T-helper 1 cell treated with Interleukin-12 subunit alpha and Interleukin-12 subunit beta and Interleukin-4 antibody, amounts not matched to agents 30 μg/mL and 1 μg/mL, for 36 hours (primary cell): Measurements from ENCODE around the gene MAPK11.
"Not testable (repeated sequence)": the region's sequence is repeated elsewhere in the genome, so short reads cannot be mapped to it uniquely, and the experiment has no call there.

Experiments used
- H3K27ac Mint-ChIP-seq: one replicate; pipeline ENCODE4 v1.8.0; 2021; ENCODE audit warnings: mild to moderate bottlenecking, mixed read lengths
- H3K27me3 Mint-ChIP-seq: one replicate; pipeline ENCODE4 v1.8.0; 2021; ENCODE audit warnings: low read depth, mixed read lengths
- H3K36me3 Mint-ChIP-seq: one replicate; pipeline ENCODE4 v1.8.0; 2021; ENCODE audit warnings: low read depth, mixed read lengths
- H3K4me1 Mint-ChIP-seq: one replicate; pipeline ENCODE4 v1.8.0; 2021; ENCODE audit warnings: low read depth, mixed read lengths
- H3K4me3 Mint-ChIP-seq: one replicate; pipeline ENCODE4 v1.8.0; 2021; ENCODE audit warnings: mild to moderate bottlenecking, moderate library complexity, mixed read lengths
- H3K9me3 Mint-ChIP-seq: one replicate; pipeline ENCODE4 v1.8.0; 2021; ENCODE audit warnings: mixed read lengths

MAPK11 gene

DNA sequence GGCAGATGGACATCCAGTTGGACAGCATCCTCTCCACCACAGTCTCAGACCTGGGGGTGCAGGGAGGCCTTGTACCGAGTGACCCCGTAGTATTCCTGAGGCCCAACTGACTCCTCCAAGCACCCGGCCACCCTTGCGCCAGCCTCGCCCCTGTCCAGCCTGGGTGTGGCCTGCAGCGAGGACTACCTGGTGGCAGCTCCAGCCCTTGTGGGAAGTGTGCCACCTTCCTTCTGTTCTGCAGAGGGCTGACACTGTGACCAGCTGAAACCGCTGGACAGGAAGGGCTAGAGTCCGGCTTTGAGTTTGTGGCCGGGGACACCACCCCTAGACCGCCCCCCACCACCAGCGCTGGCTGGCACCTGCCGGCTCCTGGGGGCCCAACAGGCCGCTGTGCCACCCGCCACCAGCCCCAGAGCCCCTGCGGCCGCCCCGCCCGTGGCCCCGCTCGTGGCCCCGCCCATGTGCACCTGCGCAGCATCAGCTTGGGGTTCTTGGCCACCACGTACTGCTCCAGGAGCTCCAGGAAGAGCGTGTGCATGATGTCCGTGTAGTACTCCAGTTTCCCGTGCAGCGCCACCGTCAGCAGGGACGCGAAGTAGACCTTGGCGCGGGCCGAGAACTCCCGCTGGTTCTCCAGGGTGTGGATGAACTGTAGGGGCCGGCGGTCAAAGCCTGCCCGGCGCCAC lies 10.0 kb upstream of the MAPK11 start:
- H3K27ac Mint-ChIP-seq, result no peak overlapping the region
- no peak overlapping the region for H3K4me3 Mint-ChIP-seq
- no peaks in the 10 kb centered on the region for H3K27me3 Mint-ChIP-seq
- H3K4me1 Mint-ChIP-seq, result no peaks in the 10 kb centered on the region
- H3K36me3 Mint-ChIP-seq, result no peaks in the 10 kb centered on the region
- H3K9me3 Mint-ChIP-seq, result no peaks in the 10 kb centered on the region

GRCh38 chr22:50278956-50279619 lies 8.9 kb upstream of the MAPK11 start:
- Mint-ChIP-seq H3K36me3 (no peaks in the 10 kb centered on the region), H3K4me3 (no peak overlapping the region), H3K4me1 (peaks cover 2% of the 10 kb centered on the region), H3K27me3 (peaks cover 2% of the 10 kb centered on the region), H3K9me3 (no peaks in the 10 kb centered on the region), H3K27ac (no peak overlapping the region)

- H3K27me3 Mint-ChIP-seq, result peaks cover 6% of the 10 kb centered on the region
- H3K9me3 Mint-ChIP-seq, result no peaks in the 10 kb centered on the region
These were observed 8.3 kb upstream of the MAPK11 start for GRCh38 chr22:50278461-50278860.

DNA sequence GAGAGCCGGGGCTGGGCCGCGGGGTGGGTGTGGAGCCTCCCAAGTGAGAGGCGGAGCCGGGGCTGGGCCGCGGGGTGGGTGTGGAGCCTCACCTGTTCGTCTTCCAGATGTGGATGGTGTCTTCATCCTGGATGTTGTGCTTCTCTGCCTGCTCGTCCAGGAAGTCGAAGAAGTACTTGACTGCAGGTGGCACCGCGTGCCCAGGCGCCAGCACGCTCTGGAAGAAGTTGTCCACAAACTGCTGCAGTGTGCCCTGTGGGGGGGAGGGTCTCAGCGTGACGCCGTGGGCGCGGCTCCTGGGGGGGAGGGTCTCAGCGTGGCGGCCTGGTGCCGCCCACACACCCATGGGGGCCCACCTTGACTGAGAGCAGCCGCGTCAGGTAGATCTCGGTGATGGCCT lies 7.6 kb upstream of the MAPK11 start:
- Mint-ChIP-seq H3K9me3 (no peaks in the 10 kb centered on the region), H3K27me3 (peaks cover 8% of the 10 kb centered on the region), H3K4me3 (no peak overlapping the region), H3K4me1 (peaks cover 4% of the 10 kb centered on the region), H3K27ac (no peak overlapping the region), H3K36me3 (no peaks in the 10 kb centered on the region)

More at GRCh38 chr22:50278461-50278860, 8.3 kb upstream of the MAPK11 start:
- no peak overlapping the region for H3K27ac Mint-ChIP-seq
- no peaks in the 10 kb centered on the region for H3K36me3 Mint-ChIP-seq
- H3K4me3 Mint-ChIP-seq, result no peak overlapping the region
- H3K4me1 Mint-ChIP-seq, result peaks cover 4% of the 10 kb centered on the region

GRCh38 chr22:50276143-50276542 lies 6.0 kb upstream of the MAPK11 start:
- H3K36me3 Mint-ChIP-seq, result no peaks in the 10 kb centered on the region
- H3K4me1 Mint-ChIP-seq, result peaks cover 4% of the 10 kb centered on the region
- H3K27me3 Mint-ChIP-seq, result peaks cover 10% of the 10 kb centered on the region
- no peaks in the 10 kb centered on the region for H3K9me3 Mint-ChIP-seq
- H3K4me3 Mint-ChIP-seq, result no peak overlapping the region
- H3K27ac Mint-ChIP-seq, result no peak overlapping the region

GRCh38 chr22:50275181-50276055 lies 5.2 kb upstream of the MAPK11 start:
- Mint-ChIP-seq H3K36me3 (no peaks in the 10 kb centered on the region), H3K27me3 (peaks cover 10% of the 10 kb centered on the region), H3K27ac (no peak overlapping the region)

GRCh38 chr22:50274771-50275170 lies 4.6 kb upstream of the MAPK11 start:
- no peaks in the 10 kb centered on the region for H3K9me3 Mint-ChIP-seq
- peaks cover 4% of the 10 kb centered on the region for H3K4me1 Mint-ChIP-seq
- H3K4me3 Mint-ChIP-seq, result no peak overlapping the region
- no peak overlapping the region for H3K27ac Mint-ChIP-seq
- peaks cover 10% of the 10 kb centered on the region for H3K27me3 Mint-ChIP-seq
- H3K36me3 Mint-ChIP-seq, result no peaks in the 10 kb centered on the region

More at GRCh38 chr22:50275181-50276055, 5.2 kb upstream of the MAPK11 start:
- peaks cover 4% of the 10 kb centered on the region for H3K4me1 Mint-ChIP-seq
- H3K9me3 Mint-ChIP-seq, result no peaks in the 10 kb centered on the region
- H3K4me3 Mint-ChIP-seq, result no peak overlapping the region

- no peaks in the 10 kb centered on the region for H3K9me3 Mint-ChIP-seq
- peak overlapping the region; percentile 47 for H3K4me3 Mint-ChIP-seq
- peaks cover 6% of the 10 kb centered on the region for H3K4me1 Mint-ChIP-seq
- no peaks in the 10 kb centered on the region for H3K36me3 Mint-ChIP-seq
- H3K27me3 Mint-ChIP-seq, result peaks cover 10% of the 10 kb centered on the region
- no peak overlapping the region for H3K27ac Mint-ChIP-seq
These were observed 4.1 kb upstream of the MAPK11 start for GRCh38 chr22:50274311-50274710.

DNA sequence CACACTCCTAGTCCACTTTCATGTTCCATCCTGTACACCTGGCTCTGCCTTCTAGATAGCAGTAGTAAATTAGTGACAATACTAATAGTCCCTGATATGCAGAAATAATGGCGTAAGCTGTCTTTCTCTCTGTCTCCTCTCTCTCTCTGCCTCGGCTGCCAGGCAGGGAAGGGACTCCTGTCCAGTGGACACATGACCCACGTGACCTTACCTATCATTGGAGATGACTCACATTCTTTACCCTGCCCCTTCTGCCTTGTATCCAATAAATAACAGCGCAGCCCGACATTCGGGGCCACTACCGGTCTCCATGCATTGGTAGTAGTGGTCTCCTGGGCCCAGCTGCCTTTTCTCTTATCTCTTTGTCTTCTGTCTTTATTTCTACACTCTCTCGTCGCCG lies 3.6 kb upstream of the MAPK11 start:
- not testable (repeated sequence) for H3K4me1 Mint-ChIP-seq, H3K27ac Mint-ChIP-seq, H3K36me3 Mint-ChIP-seq, H3K9me3 Mint-ChIP-seq
- Mint-ChIP-seq H3K4me3 (peak overlapping the region; percentile 47), H3K27me3 (peaks cover 10% of the 10 kb centered on the region)

DNA sequence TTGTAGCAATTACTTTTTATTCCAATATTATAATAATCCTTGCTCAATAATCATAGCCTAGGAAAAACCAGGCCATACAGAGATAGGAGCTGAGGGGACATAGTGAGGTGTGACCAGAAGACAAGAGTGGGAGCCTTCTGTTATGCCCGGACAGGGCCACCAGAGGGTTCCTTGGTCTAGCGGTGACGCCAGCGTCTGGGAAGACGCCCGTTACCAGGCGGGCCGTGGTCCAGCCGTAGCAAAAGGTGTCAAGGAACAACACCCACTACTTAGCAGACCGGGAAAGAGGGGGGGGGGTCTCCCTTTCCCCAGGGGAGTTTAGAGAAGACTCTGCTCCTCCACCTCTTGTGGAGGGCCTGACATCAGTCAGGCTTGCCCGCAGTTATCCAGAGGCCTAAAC lies 3.2 kb upstream of the MAPK11 start:
- not testable (repeated sequence) for H3K36me3 Mint-ChIP-seq, H3K4me3 Mint-ChIP-seq, H3K9me3 Mint-ChIP-seq, H3K27ac Mint-ChIP-seq
- H3K4me1 Mint-ChIP-seq, result peaks cover 10% of the 10 kb centered on the region
- peaks cover 10% of the 10 kb centered on the region for H3K27me3 Mint-ChIP-seq

GRCh38 chr22:50272044-50272802 lies 2.0 kb upstream of the MAPK11 start:
- Mint-ChIP-seq H3K9me3 (no peaks in the 10 kb centered on the region), H3K27me3 (peaks cover 10% of the 10 kb centered on the region), H3K27ac (no peak overlapping the region), H3K36me3 (no peaks in the 10 kb centered on the region), H3K4me3 (peak overlapping the region; percentile 34), H3K4me1 (peaks cover 10% of the 10 kb centered on the region)

DNA sequence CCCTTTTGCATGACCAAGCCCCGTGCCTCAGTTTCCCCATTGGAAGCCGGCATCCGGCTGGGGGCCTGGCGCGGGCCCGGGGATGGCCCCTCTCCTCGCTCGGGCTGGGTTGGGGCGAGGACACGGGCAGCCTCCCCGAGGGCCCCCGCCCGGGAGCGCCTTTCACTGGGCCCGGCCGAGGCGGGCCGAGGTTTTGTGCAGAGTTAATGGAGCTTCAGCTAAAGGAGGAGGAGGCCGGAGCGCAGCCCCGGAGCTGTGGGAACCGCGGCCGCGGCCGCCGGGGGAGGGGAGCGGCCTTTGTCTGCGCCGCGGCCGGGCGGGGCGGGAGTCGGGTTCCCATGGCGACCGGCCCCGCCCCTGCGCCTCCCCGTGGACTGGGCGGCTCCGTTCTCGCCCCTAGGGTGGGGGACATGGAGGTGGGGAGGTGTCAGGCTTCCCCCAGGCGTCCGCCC lies 1.4 kb upstream of the MAPK11 start:
- H3K4me3 Mint-ChIP-seq, result no peak overlapping the region

DNA sequence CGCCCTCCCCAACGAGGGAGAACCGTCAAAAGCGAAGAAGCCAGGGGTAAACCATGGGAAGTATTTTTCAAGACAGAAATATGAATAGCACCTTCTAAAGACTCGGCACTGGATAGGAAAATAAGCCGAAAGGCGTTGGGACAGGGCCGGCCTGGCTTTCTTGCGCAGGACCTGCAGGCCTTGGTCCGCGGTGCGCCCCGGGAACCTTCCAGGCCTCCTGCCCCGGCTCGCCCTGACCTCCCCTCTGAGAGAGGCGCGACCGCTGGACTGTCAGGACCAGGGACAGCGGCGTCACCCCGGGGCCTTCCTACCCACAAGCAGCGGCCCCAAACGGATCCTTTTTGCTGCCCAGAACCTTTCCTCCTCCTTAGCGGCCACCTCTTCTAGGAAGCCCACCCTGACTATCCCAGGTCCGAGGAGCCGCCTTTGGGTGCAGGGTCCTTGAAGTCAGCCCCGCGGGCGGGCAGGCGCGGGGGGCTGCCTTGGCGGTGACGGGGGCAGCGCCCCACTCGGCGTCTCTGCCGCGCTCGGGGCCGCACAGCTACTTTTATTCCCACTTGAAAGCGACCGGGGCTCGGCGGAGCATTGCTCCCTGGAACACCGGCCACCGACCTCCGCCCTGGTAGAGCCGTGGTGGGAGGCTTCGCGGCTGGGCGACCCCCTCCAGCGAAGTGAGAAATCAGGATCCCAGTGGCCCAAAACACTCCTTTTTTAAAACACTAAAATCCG lies 650 bp upstream of the MAPK11 start:
- peaks cover 1% of the 10 kb centered on the region for H3K36me3 Mint-ChIP-seq
- H3K4me3 Mint-ChIP-seq, result peak overlapping the region; percentile 73
- H3K27me3 Mint-ChIP-seq, result peaks cover 10% of the 10 kb centered on the region
- peaks cover 10% of the 10 kb centered on the region for H3K4me1 Mint-ChIP-seq
- H3K9me3 Mint-ChIP-seq, result no peaks in the 10 kb centered on the region
- peak overlapping the region; percentile 45 for H3K27ac Mint-ChIP-seq

More for the DNA sequence above, 1.4 kb upstream of the MAPK11 start:
- peaks cover 10% of the 10 kb centered on the region for H3K4me1 Mint-ChIP-seq
- peaks cover 10% of the 10 kb centered on the region for H3K27me3 Mint-ChIP-seq
- H3K36me3 Mint-ChIP-seq, result no peaks in the 10 kb centered on the region
- no peak overlapping the region for H3K27ac Mint-ChIP-seq
- H3K9me3 Mint-ChIP-seq, result no peaks in the 10 kb centered on the region
